KMS-11 (cell line): ENCODE results near the gene POLR1C.
"Not testable (repeated sequence)": the region's sequence is repeated elsewhere in the genome, so short reads cannot be mapped to it uniquely, and the experiment has no call there.

Source experiments
- H2AFZ ChIP-seq: fragments of 200-600 bp; sonication (generic); 2 replicates; pipeline ENCODE4 v1.6.1; 2016; ENCODE audit warnings: antibody characterized with exemption, mixed run types, low read depth
- H3K27ac ChIP-seq: fragments of 200-600 bp; sonication (generic); 2 replicates; pipeline ENCODE4 v1.6.1; 2016; ENCODE audit warnings: mild to moderate bottlenecking, mixed run types
- H3K27me3 ChIP-seq: fragments of 200-600 bp; sonication (generic); 2 replicates; pipeline ENCODE4 v1.6.1; 2017; ENCODE audit warnings: mild to moderate bottlenecking, low read depth, mixed run types, moderate library complexity; ENCODE audit not compliant: insufficient read depth
- H3K36me3 ChIP-seq: fragments of 200-600 bp; sonication (generic); 2 replicates; pipeline ENCODE4 v1.6.1; 2017; ENCODE audit warnings: mild to moderate bottlenecking, mixed run types; ENCODE audit not compliant: insufficient read depth
- H3K4me1 ChIP-seq: fragments of 200-600 bp; sonication (generic); 2 replicates; pipeline ENCODE4 v1.6.1; 2016; ENCODE audit warnings: mild to moderate bottlenecking, low read depth, mixed run types; ENCODE audit not compliant: poor library complexity, severe bottlenecking
- H3K4me2 ChIP-seq: fragments of 200-600 bp; sonication (generic); 2 replicates; pipeline ENCODE4 v1.7.0; 2016; ENCODE audit warnings: mild to moderate bottlenecking, mixed run types
- H3K4me3 ChIP-seq: fragments of 200-600 bp; sonication (generic); IDR thresholded peaks from 2 replicates; pipeline ENCODE4 v1.6.1; 2017; ENCODE audit warnings: low read depth, low read length, mixed read lengths; ENCODE audit not compliant: insufficient read depth
- H3K79me2 ChIP-seq: fragments of 200-600 bp; sonication (generic); 2 replicates; pipeline ENCODE4 v1.6.1; 2016; ENCODE audit warnings: low read depth, mixed run types; ENCODE audit not compliant: insufficient read depth
- H3K9ac ChIP-seq: fragments of 200-600 bp; sonication (generic); 2 replicates; pipeline ENCODE4 v1.6.1; 2016; ENCODE audit warnings: mild to moderate bottlenecking, mixed run types
- H4K20me1 ChIP-seq: fragments of 200-600 bp; sonication (generic); 2 replicates; pipeline ENCODE4 v1.6.1; 2016; ENCODE audit warnings: mild to moderate bottlenecking, mixed run types; ENCODE audit not compliant: insufficient read depth
- TF ChIP-seq, protein P1 (sequence below): fragments of 200-600 bp; sonication (generic); conservative IDR thresholded peaks from 2 replicates; pipeline ENCODE4 v1.6.1; 2017; ENCODE audit warnings: low read depth, mild to moderate bottlenecking, antibody characterized with exemption, low read length, moderate library complexity, mixed read lengths

POLR1C gene

DNA sequence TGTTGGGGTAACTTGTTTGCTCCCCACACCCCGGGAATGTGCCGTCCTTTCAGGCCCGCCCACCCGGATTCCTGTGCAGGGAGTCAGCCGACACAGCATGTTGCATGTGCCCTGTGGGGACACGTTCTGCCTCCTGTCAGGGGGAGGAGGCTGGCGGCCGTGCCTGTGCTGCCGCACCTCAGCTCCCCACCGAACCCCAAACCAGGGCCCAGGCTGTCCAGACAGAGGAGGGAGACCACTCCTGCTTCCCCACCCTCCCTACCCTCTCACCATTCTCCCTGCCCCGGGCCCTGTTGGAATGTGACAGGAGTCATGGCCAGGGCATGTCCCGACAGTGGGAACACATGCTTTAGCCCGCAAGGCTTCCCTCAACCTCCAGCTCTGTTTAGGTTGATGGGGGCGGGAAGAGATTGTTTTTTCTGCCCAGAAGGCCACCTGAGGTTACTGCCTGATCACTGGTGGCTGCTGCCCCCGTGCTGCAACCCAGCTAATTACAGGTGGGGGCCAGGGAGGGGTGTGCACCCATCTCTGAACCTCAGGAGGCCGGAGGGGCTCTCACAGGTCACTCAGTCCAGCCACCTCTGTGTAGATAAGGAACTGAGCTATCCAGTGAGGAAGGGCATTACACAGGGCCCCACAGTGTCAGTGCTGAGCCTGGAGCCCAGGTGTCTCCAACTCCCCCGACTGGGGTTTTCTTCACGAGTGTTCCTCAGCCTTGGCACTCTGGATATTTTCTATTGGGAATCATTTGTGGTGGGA is 20.3 kb upstream of the POLR1C start:
- Histone ChIP-seq H4K20me1 (no peaks in the 10 kb centered on the region), H3K36me3 (no peaks in the 10 kb centered on the region), H3K4me3 (no peak overlapping the region), H3K27me3 (no peaks in the 10 kb centered on the region), H3K27ac (no peak overlapping the region), H2AFZ (no peak overlapping the region), H3K9ac (no peak overlapping the region), H3K4me2 (no peak overlapping the region), H3K4me1 (peaks cover 8% of the 10 kb centered on the region), H3K79me2 (no peaks in the 10 kb centered on the region; the same call in 1 of the 2 replicates)
- TF ChIP-seq, protein P1, sequence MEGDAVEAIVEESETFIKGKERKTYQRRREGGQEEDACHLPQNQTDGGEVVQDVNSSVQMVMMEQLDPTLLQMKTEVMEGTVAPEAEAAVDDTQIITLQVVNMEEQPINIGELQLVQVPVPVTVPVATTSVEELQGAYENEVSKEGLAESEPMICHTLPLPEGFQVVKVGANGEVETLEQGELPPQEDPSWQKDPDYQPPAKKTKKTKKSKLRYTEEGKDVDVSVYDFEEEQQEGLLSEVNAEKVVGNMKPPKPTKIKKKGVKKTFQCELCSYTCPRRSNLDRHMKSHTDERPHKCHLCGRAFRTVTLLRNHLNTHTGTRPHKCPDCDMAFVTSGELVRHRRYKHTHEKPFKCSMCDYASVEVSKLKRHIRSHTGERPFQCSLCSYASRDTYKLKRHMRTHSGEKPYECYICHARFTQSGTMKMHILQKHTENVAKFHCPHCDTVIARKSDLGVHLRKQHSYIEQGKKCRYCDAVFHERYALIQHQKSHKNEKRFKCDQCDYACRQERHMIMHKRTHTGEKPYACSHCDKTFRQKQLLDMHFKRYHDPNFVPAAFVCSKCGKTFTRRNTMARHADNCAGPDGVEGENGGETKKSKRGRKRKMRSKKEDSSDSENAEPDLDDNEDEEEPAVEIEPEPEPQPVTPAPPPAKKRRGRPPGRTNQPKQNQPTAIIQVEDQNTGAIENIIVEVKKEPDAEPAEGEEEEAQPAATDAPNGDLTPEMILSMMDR = peak; percentile 48

DNA sequence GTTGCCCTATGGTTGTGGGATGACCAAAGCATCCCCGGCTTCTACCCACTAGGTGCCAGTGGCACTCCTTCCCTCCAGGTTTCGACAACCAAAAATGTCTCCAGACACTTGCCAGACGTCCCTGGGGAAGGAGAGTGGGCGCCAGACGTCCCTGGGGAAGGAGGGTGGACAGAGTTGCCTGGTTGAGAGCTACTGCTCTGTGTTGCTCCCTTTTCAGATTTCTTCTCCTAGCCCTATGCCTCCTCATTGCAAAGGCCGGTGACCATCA is 19.8 kb upstream of the POLR1C start:
- TF ChIP-seq, protein P1 = no peak
- Histone ChIP-seq H4K20me1 (no peaks in the 10 kb centered on the region), H3K27me3 (no peaks in the 10 kb centered on the region), H3K36me3 (no peaks in the 10 kb centered on the region), H3K27ac (no peak overlapping the region), H3K79me2 (no peaks in the 10 kb centered on the region; the same call in 1 of the 2 replicates), H3K4me2 (no peak overlapping the region), H2AFZ (no peak overlapping the region), H3K9ac (no peak overlapping the region), H3K4me1 (peaks cover 8% of the 10 kb centered on the region), H3K4me3 (no peak overlapping the region)

DNA sequence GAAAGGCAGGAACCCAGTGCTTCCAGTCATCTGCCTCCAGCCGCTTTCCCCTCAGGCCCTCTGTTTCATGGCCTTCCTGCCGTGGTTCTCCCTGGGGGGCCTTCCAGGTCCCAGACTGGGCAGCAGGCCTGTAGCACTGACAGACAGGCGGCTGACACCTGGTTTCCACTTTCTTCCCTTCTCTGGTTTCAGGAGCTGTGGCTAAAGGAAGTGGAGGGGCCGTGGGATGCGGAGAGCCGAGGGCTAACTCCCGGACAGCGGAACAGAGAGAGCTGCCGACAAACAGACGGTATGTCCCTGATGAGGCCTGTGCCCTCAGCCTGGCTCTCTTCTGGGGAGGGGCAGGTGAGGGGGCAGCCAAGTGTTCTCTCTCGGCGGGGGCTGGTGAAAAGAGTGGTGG is 19.2 kb upstream of the POLR1C start:
- no peak overlapping the region for H3K9ac ChIP-seq
- no peaks in the 10 kb centered on the region for H3K36me3 ChIP-seq
- no peak overlapping the region for H3K4me3 ChIP-seq
- H4K20me1 ChIP-seq = no peaks in the 10 kb centered on the region
- H3K27me3 ChIP-seq = no peaks in the 10 kb centered on the region
- H3K27ac ChIP-seq = no peak overlapping the region
- H3K4me1 ChIP-seq = peaks cover 8% of the 10 kb centered on the region
- no peaks in the 10 kb centered on the region; the same call in 1 of the 2 replicates for H3K79me2 ChIP-seq
- no peak overlapping the region for H2AFZ ChIP-seq
- no peak overlapping the region for H3K4me2 ChIP-seq
- TF ChIP-seq, protein P1 = no peak

DNA sequence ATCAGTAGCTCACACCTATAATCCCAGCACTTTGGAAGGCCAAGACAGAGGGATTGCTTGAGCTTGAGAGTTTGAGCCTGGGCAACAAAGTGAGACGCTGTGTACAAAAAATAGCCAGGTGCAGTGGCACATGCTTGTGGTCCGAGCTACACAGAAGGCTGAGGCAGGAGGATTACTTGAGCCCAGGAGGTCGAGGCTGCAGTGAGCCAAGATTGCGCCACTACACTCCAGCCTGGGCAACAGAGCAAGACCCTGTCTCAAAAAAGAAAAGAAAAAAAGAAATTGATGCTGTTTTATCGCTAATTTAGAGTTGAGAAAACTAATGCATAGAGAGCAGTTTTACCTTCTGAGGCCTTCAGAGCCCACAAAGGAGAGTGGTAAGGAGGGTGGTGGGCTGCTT is 18.6 kb upstream of the POLR1C start:
- H3K27ac ChIP-seq, H3K4me3 ChIP-seq, H3K36me3 ChIP-seq, H3K4me2 ChIP-seq, H2AFZ ChIP-seq, H3K79me2 ChIP-seq, H4K20me1 ChIP-seq, H3K9ac ChIP-seq, H3K4me1 ChIP-seq, H3K27me3 ChIP-seq: not testable (repeated sequence)

DNA sequence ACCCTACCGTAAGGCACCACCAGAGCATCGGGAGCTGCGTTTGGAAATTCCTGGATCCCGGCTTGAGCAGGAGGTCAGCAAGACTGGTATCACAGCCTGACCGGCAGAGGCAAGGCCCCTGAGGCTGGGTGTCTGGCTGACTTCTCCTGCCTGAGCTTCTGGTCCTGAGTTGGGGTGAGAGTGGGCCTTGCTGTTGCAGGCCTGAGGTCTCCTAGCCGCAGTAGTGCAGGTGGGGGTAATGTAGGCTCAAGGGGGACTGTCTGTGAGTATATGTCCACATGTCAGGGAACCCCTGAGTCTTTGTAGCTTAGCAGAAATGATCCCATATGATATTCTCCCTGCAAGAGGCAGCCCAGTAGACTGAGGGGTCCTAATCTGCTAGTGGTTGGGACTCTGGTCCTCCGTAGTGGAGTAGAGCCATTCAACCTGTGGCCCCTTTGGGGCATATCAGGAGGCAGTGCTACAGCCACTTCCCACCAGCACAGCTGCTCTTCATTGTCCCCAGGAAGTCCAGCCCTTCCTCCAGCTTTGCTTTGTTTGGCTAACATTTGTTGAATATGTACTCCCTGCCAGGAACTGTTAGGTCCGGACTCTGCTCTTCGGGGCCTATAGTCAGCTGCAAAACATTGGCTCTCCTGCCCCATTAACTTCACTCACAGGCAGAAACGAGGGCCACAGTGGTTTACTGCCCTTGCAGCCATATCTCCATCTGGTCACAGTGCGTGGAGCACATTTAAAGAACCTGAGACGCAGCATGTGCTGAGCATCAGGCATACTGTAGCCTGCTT is 17.7 kb upstream of the POLR1C start:
- TF ChIP-seq, protein P1 = no peak
- H3K4me2 ChIP-seq = no peak overlapping the region
- no peaks in the 10 kb centered on the region for H4K20me1 ChIP-seq
- H2AFZ ChIP-seq = no peak overlapping the region
- no peaks in the 10 kb centered on the region for H3K36me3 ChIP-seq
- no peak overlapping the region for H3K4me3 ChIP-seq
- H3K27me3 ChIP-seq = no peaks in the 10 kb centered on the region
- H3K27ac ChIP-seq = no peak overlapping the region
- H3K9ac ChIP-seq = no peak overlapping the region
- H3K79me2 ChIP-seq = no peaks in the 10 kb centered on the region
- H3K4me1 ChIP-seq = peaks cover 8% of the 10 kb centered on the region
